Left ventricle myocardium inferior (tissue), 1 donor: ENCODE results near the gene SOWAHA. TPM values are rescaled to one million over a fixed set of nuclear protein-coding genes. Genes with fewer than 3 reads are reported as not detected.
"Not testable (repeated sequence)": the region's sequence is repeated elsewhere in the genome, so short reads cannot be mapped to it uniquely, and the experiment has no call there.

ENCODE experiments used
- DNase-seq: peaks from one replicate; pipeline ENCODE4 v3.0.0-alpha.2; 2020
- H3K27ac ChIP-seq: fragments of 200-600 bp; replicated peaks from 2 replicates; pipeline ENCODE4 v1.8.0; 2021
- H3K27me3 ChIP-seq: fragments of 200-600 bp; 2 replicates; pipeline ENCODE4 v1.8.0; 2021; ENCODE audit warnings: low read depth
- H3K36me3 ChIP-seq: fragments of 200-600 bp; 2 replicates; pipeline ENCODE4 v1.8.0; 2021
- H3K4me1 ChIP-seq: fragments of 200-600 bp; 2 replicates; pipeline ENCODE4 v1.8.0; 2021
- H3K4me3 ChIP-seq: fragments of 200-600 bp; 2 replicates; pipeline ENCODE4 v1.8.0; 2021; ENCODE audit warnings: mild to moderate bottlenecking, moderate library complexity
- H3K9me3 ChIP-seq: fragments of 200-600 bp; replicated peaks from 2 replicates; pipeline ENCODE4 v1.8.0; 2021
- CTCF ChIP-seq: fragments of 200-600 bp; IDR thresholded peaks from 2 replicates; pipeline ENCODE4 v1.8.0; 2021; ENCODE audit warnings: antibody characterized with exemption, mild to moderate bottlenecking, borderline replicate concordance
- intact Hi-C: fragments of 100-400 bp; cut with micrococcal nuclease; formaldehyde crosslinking; loops from one replicate; pipeline ENCODE4 v1.11.0; 2022
- total RNA-seq: library from RNA; stranded (reverse); fragmentation: NEBNext Ultra II Directional; extraction: Animal tissue kit (Norgen Biotek cat#: 25700); gene quantifications from one replicate; pipeline ENCODE4 v1.2.1, GENCODE V29; 2021
- donor health status: DM: no; HTN: yes; CAD: no; lungs with severe emphysema.

Gene SOWAHA
- total RNA-seq, 1 donor from 2014 or later, result not detected

- intact Hi-C loops, result no loop called here
- Histone ChIP-seq H3K27ac (no peak overlapping the region), H3K27me3 (no peaks in the 10 kb centered on the region), H3K4me3 (no peak overlapping the region), H3K4me1 (peaks cover 7% of the 10 kb centered on the region), H3K9me3 (no peaks in the 10 kb centered on the region), H3K36me3 (no peaks in the 10 kb centered on the region)
- no peak for TF ChIP-seq CTCF
- DNase-seq, result no peak
These were observed 40.2 kb downstream of the SOWAHA start for GRCh38 chr5:132853323-132853722.

DNA sequence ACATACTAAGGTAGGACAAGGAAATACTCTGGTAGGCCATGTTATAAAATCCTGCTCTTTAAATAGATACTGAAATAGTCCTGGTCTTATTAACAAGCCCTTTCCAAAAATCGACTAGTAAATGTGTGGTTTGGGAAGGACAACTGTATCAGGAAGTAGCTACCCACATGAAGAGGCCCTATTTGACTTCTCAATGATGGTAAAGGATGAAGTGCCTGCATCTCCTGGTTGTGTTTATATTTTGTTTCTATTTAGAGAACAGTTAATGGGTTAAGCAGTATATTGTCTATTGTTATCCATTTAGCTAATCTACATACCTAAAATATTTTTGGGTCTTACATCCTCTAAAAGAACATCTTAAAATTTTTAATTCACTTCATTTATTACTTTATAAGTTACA is 40.7 kb downstream of the SOWAHA start:
- Histone ChIP-seq H3K27me3 (no peaks in the 10 kb centered on the region), H3K9me3 (no peaks in the 10 kb centered on the region), H3K4me3 (no peak overlapping the region), H3K4me1 (peaks cover 7% of the 10 kb centered on the region), H3K27ac (no peak overlapping the region), H3K36me3 (no peaks in the 10 kb centered on the region)
- TF ChIP-seq CTCF, result no peak
- intact Hi-C loops, result no loop called here
- no peak for DNase-seq

GRCh38 chr5:132854301-132854700 is 41.2 kb downstream of the SOWAHA start:
- intact Hi-C loops, result no loop called here
- Histone ChIP-seq H3K4me1 (peaks cover 7% of the 10 kb centered on the region), H3K27me3 (no peaks in the 10 kb centered on the region), H3K4me3 (no peak overlapping the region), H3K9me3 (no peaks in the 10 kb centered on the region), H3K27ac (no peak overlapping the region), H3K36me3 (no peaks in the 10 kb centered on the region)
- TF ChIP-seq CTCF, result no peak
- DNase-seq, result no peak

DNA sequence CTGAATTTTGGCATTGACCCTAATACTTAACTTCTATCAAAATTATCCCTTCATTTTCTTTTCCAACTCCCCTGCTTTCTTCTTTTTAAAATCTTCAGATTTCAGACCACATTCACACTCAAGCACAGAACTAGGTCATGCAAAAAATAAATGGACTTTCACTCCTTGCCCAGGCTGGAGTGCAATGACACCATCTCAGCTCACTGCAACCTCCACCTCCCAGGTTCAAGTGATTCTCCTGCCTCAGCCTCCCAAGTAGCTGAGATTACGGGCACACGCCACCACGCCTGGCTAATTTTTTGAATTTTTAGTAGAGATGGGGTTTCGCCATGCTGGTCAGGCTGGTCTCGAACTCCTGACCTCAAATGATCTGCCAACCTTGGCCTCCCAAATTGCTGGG is 41.9 kb downstream of the SOWAHA start:
- not testable (repeated sequence) for H3K9me3 ChIP-seq

DNA sequence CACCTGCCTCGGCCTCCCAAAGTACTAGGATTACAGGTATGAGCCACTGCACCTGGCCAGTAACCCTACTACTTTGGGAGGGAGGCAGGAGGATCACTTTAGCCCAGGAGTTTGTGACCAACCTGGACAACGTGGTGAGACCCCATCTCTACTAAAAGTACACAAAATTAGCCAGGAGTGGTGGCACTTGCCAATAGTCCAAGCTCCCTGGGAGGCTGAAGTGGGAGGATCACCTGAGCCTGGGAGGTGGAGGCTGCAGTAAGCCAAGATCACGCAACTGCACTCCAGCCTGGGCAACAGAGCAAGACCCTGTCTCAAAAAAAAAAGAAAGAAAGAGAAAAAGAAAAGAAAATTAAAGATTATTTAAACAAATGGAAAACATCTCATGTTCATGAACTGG is 42.9 kb downstream of the SOWAHA start:
- H3K9me3 ChIP-seq, result no peaks in the 10 kb centered on the region
- TF ChIP-seq CTCF, result no peak
- H3K4me1 ChIP-seq, result peaks cover 7% of the 10 kb centered on the region
- intact Hi-C loops, result no loop called here
- H3K36me3 ChIP-seq, result no peaks in the 10 kb centered on the region
- no peaks in the 10 kb centered on the region for H3K27me3 ChIP-seq
- no peak overlapping the region for H3K27ac ChIP-seq
- H3K4me3 ChIP-seq, result no peak overlapping the region
- no peak for DNase-seq

More for the DNA sequence above, 41.9 kb downstream of the SOWAHA start:
- H3K4me3 ChIP-seq, DNase-seq, H3K36me3 ChIP-seq, H3K27me3 ChIP-seq, H3K4me1 ChIP-seq, intact Hi-C loops, H3K27ac ChIP-seq: not testable (repeated sequence)

- no peak for DNase-seq
- Histone ChIP-seq H3K27me3 (no peaks in the 10 kb centered on the region), H3K4me1 (no peaks in the 10 kb centered on the region), H3K9me3 (no peaks in the 10 kb centered on the region), H3K4me3 (no peak overlapping the region), H3K36me3 (no peaks in the 10 kb centered on the region), H3K27ac (no peak overlapping the region)
- intact Hi-C loops, result no loop called here
- TF ChIP-seq CTCF, result no peak
These were observed 46.9 kb downstream of the SOWAHA start for GRCh38 chr5:132859889-132860437.
